ENCODE measurements around the gene PABPN1L. TPM values are rescaled to one million over a fixed set of nuclear protein-coding genes. Genes with fewer than 3 reads are reported as not detected.

Gene PABPN1L
- total RNA-seq: not detected
- long read RNA-seq: 0 reads

DNA sequence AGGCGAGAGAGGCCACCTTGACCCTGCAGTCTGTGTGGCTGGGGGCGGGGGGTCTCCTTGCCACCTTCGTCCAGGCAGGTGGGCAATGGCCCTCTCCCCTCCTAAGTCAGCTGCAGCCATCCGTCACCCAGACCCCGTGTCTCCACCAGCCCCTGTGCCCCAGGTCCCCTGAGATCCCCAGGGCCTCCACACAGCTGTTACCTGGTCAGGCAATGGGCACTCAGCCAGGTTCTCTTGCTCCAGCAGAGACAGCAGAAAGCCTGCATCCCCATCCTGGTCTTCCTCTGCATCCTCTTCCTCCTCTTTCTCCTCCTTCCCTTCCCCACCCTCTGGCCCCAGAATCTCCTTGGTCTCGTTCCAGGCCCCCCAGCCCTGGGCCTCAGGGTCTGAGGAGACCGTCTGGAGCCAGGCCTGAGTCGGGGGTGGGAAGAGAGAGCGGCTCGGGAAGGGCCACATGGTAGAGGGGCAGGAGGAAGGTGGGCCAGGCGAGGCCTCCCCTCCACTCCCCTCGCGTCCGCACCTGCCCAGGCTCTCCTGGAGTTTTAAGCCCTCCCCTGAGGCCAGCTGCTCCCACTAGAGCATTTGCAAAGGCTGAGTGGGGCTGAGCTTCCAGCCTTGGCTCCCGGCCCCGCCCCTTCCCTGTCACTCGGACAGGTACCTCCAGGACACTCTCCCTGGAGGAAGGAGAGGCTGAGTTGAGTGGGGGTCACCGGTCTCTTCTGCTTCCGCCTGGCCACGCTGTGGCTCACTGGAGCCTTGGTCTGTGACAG, at the start of gene PABPN1L:
TSS of gene PABPN1L (minus strand) at position 510 of the 770 bp plus-strand sequence. CDS start at position 456, 54 bp downstream.
- no peak for DNase-seq (ENCODE audit: low spot score)

DNA sequence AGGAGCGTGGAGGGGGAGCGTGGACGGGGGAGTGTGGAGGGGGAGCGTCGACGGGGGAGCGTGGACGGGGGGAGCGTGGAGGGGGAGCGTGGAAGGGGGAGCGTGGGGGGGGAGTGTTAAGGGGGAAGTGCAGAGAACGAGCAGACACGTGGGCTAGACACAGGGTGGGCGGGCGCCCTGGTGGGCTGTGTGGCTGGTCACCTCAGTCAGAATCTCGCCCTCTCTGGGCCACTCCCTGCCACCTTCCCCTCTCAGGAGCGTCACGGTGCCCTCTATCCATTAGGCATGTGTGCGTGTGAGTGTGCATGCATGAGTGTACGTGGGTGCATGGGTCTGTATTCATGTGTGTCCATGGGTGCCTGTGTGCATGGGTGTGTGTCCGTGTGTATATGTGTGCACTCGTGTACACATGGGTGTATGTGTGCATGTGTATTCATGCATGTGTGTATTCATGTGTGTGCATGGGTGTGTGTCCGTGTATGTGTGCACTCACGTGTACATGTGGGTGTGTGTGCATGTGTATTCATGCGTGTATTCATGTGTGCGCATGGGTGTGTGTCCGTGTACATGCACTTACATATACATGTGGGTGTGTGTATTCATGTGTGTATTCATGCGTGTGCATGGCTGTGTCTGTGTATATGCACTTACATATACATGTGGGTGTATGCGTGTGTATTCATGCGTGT, 49.3 kb upstream of the PABPN1L start:
- no peak for DNase-seq (ENCODE audit: low spot score)

DNA sequence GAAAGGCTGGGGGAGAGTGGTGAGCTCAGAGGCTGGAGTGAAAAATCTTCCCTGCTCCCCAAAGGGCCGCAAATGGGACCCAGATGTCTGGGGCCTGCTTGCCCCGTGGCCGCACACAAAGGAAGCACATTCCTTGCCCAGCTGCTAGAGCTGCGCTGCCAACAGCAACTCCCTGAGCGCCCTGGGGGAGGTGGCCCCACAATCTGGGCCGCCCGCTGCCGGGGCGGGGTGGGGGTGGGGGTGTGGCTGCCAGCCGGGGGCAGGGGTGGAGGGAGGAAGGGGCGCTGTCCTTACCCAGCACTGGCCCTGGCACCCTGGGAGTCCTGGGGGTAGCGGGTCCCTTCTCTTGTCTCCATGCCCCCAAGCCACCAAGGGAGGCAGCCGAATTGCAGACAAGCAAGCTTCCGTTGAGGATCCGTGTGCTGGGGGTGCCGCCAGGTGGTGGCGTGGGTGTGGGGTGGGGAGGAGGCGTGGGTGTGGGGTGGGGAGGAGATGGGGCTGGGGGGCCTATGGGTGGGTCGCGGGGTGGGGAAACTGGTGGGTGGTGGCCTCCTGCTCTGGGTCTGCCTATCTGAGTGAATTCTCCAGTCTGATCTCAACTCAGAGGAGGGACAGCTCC, 48.4 kb upstream of the PABPN1L start:
- DNase-seq (ENCODE audit: low spot score): no peak

DNA sequence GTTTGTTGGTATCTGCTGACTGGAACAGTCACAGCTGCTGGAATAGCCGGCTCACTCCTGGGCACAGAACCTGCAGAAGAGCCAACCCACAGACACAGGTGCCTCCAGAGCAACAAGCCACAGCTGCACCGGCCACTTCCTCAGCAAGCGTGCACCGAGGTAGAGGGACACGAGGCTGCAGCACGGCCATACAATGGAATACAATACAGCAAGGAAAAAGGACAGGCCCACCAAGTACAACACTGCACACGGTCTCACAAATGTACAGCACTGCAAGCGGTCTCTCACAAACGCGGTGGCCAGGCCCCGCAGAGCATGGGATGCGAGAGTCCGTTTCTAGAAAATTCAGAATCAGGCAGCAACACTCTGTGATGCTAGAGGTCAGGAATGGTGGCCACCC, 47.4 kb upstream of the PABPN1L start:
- DNase-seq (ENCODE audit: low spot score): no peak

- no peak for DNase-seq (ENCODE audit: low spot score)
These were observed 46.6 kb upstream of the PABPN1L start for GRCh38 chr16:88913001-88913612.

DNA sequence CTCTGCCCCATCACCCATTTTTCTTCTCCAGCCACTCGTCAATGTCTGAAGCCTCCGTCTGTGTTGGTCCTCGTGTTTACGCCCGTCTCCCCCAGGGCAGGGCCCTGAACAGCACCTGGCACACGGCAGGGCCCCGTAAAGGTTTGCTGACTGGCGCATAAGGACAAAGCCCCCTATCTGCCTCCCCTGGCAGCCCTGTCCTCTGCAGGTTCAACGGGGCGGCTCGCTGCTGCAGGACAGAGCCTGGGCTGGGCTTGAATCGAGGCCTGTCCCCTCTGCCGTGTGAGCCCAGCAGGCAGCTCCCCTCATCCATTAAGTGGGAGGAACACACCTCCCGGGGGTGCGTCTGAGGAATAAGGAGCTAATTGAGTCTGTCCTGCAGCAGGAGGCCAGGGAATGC, 46.1 kb upstream of the PABPN1L start:
- no peak for DNase-seq (ENCODE audit: low spot score)

DNA sequence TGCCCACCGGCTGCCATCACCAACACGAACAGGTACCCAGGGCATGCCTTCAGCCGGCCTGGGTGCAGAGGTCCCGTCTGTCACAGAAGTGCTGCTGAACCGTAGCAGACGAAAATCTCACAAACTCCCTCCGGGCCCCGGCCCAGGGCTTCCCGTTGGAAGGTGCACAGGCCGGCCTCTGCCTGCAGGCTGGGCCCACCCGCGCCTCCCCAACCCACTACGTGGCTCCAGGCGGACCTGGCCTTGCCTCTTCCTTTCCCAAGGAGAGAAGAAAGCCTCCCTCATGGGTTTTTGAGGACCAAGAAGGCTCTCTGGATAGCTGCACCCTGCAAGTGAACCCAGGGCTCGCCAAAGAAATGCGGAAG, 45.5 kb upstream of the PABPN1L start:
- no peak for DNase-seq (ENCODE audit: low spot score)

GRCh38 chr16:88911136-88911945, 44.9 kb upstream of the PABPN1L start:
- no peak for DNase-seq (ENCODE audit: low spot score)

GRCh38 chr16:88910284-88911135, 44.0 kb upstream of the PABPN1L start:
- no peak for DNase-seq (ENCODE audit: low spot score)

GRCh38 chr16:88909431-88910210, 43.2 kb upstream of the PABPN1L start:
- DNase-seq (ENCODE audit: low spot score): no peak

DNA sequence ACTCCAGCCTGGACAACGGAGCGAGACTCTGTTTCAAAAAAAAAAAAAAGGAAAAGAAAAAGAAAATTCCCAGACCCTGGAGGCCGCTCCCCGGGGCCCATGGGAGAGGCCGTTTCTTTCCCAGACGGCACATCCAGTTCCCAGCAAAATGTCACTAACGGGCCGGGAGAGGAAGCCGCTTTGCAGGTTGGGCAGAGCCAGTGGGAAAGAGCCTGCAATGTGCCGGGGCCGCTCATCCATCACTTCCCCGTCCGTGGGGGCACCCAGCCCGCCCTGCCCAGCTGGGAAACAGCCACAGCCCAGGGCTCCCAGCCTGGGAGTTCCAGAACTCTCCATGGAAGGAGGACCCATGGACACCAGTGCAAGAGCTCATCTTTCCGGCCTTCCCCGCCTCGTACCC, 41.8 kb upstream of the PABPN1L start:
- no peak for DNase-seq (ENCODE audit: low spot score)

DNA sequence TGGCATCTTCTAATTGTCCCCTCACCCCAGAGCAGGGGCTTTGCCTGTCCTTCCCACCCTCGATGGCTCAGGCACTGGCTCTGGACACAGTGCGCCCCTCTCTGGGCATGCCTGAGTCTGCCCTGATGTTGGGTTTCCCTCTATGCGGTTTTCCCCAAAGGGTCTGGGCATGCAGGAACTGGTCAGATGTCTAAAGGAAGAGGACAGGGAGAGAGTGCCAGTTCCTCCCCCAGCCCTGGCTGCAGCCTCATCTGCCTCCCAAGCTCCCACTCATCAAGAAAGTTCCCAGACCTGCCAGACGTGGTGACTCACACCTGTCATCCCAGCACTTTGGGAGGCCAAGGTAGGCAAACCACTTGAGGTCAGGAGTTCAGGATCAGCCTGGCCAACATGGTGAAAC, 41.3 kb upstream of the PABPN1L start:
- DNase-seq (ENCODE audit: low spot score): no peak

GRCh38 chr16:88906535-88907105, 40.2 kb upstream of the PABPN1L start:
- no peak for DNase-seq (ENCODE audit: low spot score)

DNA sequence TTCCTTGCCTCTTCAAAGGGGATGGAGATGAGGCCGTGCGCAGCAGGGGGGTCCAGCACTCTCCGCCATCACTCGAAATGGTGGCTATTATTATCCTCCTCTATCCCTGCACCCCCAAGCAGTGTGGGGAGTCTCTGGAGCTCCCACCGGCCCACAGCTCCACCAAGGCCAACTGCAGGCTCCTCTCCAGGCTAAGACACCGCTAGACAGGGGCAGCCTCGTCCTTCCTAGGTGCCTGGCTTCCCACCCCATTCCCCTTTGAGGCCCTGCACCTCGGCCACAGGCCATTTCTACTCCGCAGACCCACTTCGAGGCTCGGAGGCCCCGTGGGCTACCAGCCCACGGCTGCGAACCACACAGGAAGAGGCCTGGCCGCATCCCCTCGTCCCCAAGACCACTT, 39.6 kb upstream of the PABPN1L start:
- no peak for DNase-seq (ENCODE audit: low spot score)

DNA sequence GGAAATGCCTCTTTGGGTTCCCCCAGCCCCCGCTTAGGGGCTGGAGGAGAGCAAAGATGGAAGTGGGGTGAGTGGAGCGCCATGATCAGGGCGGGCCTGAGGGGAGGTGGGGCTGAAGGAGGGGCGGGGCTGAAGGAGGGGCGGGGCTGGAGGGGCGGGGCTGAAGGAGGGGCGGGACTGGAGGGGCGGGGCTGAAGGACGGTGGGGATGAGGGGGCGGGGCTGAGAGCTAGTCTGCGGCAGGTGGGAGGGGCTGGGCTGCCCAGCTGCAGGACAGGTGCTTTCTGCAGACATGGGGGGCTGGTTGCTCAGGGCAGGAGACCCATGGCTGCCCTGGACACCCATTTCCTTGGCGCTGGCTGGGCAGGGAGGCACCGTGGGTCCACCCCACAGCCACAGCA, 39.1 kb upstream of the PABPN1L start:
- no peak for DNase-seq (ENCODE audit: low spot score)

- no peak for DNase-seq (ENCODE audit: low spot score)
These were observed 38.4 kb upstream of the PABPN1L start for GRCh38 chr16:88904676-88905365.

GRCh38 chr16:88903267-88903666, 36.8 kb upstream of the PABPN1L start:
- DNase-seq (ENCODE audit: low spot score): no peak

GRCh38 chr16:88902744-88903143, 36.3 kb upstream of the PABPN1L start:
- DNase-seq (ENCODE audit: low spot score): no peak

Data from mesenteric fat pad (tissue), 1 donor.